ENCODE measurements around the gene DGKG.

DGKG gene

GRCh38 chr3:186107215-186108105 lies 254.6 kb downstream of the DGKG start:
- peak; percentile 47 for DNase-seq (ENCODE audit: low spot score)

GRCh38 chr3:186105543-186105942 lies 256.5 kb downstream of the DGKG start:
- peak; percentile 26 for DNase-seq (ENCODE audit: low spot score)

GRCh38 chr3:186102687-186103086 lies 259.3 kb downstream of the DGKG start:
- DNase-seq (ENCODE audit: low spot score): no peak

GRCh38 chr3:186100398-186100797 lies 261.6 kb downstream of the DGKG start:
- DNase-seq (ENCODE audit: low spot score): no peak

DNA sequence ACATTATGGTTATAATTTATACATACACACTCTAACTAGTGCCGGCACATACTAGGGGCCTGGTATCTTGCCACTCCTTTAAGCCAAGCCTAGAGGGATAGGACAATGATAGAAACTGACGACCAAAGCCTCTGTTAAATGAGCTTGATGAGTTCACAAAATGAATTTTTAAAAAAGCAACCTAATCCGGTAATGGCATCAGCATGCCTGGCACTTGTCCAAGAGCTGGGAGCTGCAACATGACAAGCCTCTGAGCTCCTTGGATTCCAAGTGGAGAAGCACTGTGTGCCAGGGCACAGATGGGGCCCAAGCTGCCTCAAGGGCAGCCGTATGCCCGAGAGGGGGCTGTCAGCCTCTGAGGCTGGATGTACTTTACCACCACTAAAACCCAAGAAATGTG lies 262.9 kb downstream of the DGKG start:
- no peak for DNase-seq (ENCODE audit: low spot score)

GRCh38 chr3:186098740-186099139 lies 263.3 kb downstream of the DGKG start:
- DNase-seq (ENCODE audit: low spot score): no peak

GRCh38 chr3:186097663-186098451 lies 264.2 kb downstream of the DGKG start:
- DNase-seq (ENCODE audit: low spot score): no peak

GRCh38 chr3:186097317-186097662 lies 264.7 kb downstream of the DGKG start:
- no peak for DNase-seq (ENCODE audit: low spot score)
